ENCODE data around the gene DCP2.
"Not testable (repeated sequence)": the region's sequence is repeated elsewhere in the genome, so short reads cannot be mapped to it uniquely, and the experiment has no call there.

The DCP2 gene

GRCh38 chr5:112976432-112977309 lies at the start of gene DCP2:
TSS of gene DCP2 (plus strand) at chr5:112976798. CDS start at chr5:112976934, 136 bp downstream.
- peak; percentile 97 for DNase-seq (ENCODE audit: low read depth, low spot score)

DNA sequence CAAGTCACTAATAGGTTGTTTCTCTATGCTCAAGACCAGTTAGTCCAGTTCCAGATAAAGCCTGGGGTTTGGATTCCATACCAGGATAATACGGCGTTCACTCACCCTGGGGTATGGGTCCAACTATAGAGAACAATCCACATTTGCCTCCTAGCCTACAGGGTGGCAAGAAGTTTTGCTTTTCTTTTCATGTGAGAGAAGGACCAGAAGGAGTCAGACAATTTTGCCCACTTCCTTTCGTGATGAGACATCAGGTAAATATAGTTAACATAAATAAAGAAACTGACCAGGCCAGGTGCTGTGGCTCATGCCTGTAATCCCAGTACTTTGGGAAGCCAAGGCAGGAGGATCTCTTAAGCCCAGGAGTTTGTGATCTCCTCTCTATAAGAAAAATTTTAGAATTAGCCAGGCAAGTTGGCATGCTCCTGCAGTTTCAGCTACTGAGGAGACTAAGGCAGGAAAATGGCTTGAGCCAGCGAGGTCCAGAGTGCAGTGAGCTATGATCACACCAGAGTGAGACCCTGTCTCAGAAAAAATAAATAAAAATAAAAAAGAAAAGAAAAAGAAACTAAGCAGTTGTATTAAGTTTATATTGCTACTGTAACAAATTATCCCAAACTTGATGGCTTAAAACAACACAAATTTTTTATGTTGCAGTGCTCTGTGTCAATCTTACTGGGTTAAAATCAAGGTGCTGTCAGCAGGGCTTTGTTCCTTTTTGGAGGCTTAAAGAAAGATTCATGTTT lies 47.1 kb upstream of the DCP2 start:
- no peak for DNase-seq (ENCODE audit: low read depth, low spot score)

- DNase-seq (ENCODE audit: low read depth, low spot score) = no peak
Observed at GRCh38 chr5:112930082-112930344, 46.6 kb upstream of the DCP2 start.

- no peak for DNase-seq (ENCODE audit: low read depth, low spot score)
Observed at GRCh38 chr5:112931473-112931872, 45.1 kb upstream of the DCP2 start.

DNA sequence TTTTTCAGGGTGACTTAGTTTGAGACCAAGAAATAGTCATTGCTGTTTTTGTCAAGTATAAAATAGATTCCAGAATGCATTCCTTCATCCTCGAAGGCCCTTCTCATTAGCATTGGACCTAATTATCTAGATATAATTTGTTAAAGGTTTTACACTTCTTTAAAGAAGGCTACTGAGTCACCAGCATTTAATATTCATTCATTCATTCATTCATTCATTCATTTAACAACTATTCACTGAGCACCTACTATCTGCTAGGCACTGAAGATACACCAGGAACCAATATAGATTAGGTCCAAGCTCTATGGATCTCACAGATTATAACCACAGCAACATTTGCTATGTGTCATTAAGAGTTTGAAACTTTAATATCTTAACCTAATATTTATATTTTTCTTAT lies 43.5 kb upstream of the DCP2 start:
- no peak for DNase-seq (ENCODE audit: low read depth, low spot score)

DNA sequence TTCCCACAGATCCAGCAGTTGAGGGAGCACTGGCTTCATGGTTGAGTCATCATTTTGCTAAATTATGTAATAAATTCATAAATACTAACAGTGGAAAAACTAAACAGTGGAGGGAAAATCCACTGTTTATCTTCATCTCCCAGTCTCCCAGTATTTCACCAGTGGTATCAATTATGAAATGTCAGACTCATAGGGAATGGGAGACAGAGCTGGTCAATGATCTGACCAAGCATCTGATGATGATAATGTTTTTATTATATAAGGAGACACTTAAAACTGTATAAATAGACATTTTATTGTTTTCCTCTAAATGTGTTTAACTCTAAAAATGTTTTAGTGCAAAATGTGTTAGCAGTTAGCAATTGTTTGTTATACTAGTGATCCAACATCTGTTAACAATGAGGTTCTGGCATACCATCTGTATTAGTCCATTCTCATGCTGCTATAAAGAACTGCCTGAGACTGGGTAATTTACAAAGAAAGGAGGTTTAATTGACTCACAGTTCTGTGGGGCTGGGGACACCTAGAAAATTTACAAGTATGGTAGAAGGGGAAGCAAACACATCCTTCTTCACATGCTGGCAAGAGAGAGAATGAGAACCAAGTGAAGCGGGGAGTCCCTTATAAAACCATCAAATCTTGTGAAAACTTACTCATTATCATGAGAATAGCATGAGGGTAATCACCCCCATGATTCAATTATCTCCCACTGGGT lies 42.8 kb upstream of the DCP2 start:
- DNase-seq (ENCODE audit: low read depth, low spot score) = peak; percentile 26

DNA sequence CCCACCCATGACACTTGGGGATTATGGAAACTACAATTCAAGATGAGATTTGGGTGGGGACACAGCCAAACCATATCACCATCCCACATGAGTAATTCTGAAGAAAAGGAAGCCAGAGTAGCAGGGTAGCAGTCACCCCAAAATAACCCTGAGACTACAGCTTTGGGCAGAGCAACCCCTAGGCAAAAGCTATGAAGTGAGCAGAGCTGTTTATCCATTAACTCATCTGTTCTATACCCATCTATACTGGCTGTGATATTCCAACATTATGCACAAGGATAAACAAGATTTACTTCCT lies 42.3 kb upstream of the DCP2 start:
- no peak for DNase-seq (ENCODE audit: low read depth, low spot score)

- DNase-seq (ENCODE audit: low read depth, low spot score) = peak; percentile 25
Observed at GRCh38 chr5:112935675-112936074, 40.9 kb upstream of the DCP2 start.

DNA sequence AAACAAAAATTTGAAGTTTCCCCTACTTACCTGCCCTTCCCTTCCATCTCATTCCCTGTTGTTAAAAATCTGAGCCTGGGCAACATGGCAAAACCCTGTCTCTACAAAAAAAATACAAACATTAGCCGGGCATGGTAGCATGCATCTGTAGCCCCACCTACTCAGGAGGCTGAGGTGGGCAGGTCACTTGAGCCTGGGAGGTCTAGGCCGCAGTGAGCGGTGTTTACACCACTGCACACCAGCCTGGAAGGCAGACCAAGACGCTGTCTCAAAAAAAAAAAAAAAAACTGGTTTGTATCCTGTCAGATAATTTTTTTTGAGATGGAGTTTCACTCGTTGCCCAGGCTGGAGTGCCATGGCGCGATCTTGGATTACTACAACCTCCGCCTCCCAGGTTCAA lies 38.3 kb upstream of the DCP2 start:
- DNase-seq (ENCODE audit: low read depth, low spot score) = no peak

DNA sequence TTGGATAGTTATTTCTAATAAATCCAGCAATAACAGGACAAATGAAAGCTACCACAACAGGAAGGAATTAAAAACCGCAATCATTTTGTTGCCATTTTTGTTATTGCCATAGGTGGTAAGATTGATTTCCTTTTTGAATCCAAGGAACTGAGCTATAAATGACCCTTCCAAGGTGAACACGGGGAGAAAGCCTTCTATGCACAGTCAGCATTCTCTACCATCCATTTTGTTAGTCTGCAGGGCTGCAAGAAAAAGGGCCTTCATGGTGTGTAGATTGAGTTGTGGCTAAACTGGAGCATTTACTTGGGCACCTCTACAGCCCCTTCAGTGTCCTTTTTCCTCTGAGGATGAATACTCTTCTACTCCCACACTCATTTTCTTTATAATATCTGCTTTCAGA lies 35.9 kb upstream of the DCP2 start:
- no peak for DNase-seq (ENCODE audit: low read depth, low spot score)

GRCh38 chr5:112948458-112948857 lies 28.1 kb upstream of the DCP2 start:
- no peak for DNase-seq (ENCODE audit: low read depth, low spot score)

DNA sequence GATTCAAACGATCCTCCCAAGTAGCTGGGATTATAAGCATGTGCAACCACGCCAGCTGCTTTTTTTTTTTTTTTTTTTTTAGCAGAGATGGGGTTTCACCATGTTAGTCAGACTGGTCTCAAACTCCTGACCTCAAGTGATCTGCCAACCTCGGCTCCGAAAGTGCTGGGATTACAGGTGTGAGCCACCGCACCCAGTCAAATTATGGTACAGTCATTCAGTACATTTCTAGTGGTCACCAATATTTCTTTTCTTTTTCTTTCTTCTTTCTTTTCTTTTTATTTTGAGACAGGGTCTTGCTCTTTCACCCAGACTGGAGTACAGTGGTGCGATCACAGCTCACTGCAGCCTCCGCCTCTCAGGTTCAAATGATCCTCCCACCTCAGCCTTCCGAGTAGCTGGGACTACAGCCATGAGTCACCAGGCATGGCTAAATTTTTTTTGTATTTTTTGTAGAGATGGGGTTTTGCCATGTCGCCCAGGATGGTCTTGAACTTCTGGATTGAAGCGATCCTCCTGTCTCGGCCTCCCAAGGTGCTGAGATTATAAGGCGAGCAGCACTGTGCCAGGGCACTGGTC lies 25.4 kb upstream of the DCP2 start:
- DNase-seq (ENCODE audit: low read depth, low spot score) = no peak

GRCh38 chr5:112956606-112957005 lies 20.0 kb upstream of the DCP2 start:
- DNase-seq (ENCODE audit: low read depth, low spot score) = no peak

- DNase-seq (ENCODE audit: low read depth, low spot score) = no peak
Observed at GRCh38 chr5:112957036-112957808, 19.4 kb upstream of the DCP2 start.

DNA sequence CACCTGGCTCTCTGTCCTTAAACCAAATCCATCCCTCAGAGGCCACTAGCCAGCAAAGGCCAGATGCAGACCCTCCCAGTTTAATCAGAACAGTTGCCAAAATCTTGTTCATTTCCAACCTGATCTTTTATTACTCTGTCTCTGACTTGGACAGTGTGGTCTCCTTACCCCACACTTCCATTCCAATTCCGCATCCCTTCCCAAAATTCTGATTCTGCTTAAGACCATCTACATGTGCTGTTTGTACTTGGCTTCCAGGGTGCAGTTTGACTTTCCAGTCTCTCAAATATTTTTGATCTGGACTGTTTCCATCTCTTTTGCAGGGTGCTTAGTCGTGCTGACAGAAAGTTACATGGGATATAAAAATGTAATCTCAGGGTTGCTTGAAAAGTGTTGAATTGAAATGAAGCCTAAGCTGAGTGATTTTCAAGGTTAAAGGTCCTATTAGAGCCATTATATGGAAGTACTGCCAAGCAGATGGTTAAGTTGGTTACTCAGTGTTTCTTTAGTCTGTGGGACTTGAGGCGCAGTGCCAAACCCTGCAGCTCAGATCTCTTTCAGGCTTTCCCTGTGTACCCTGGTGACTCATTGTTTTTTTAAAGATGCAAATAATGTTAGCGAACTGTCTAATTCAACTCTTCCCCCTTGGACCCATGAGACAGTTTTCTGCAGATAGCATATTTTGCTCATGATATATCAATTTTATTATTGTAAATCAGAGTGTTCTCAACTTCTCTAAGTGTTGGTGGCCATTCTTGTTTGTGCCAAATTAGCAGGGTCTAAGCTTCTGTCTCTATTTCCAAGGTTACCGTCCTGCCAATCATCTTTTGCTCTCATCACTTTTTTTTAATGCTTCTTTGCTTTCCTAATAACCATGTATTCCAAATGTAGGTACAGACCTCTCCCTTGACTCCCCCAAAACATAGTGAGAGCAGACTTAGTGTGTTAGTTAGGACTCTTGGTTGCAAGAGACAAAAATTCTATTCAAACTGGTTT lies 18.2 kb upstream of the DCP2 start:
- DNase-seq (ENCODE audit: low read depth, low spot score) = peak; percentile 88

- not testable (repeated sequence) for DNase-seq (ENCODE audit: low read depth, low spot score)
Observed at GRCh38 chr5:112959872-112960271, 16.7 kb upstream of the DCP2 start.

- no peak for DNase-seq (ENCODE audit: low read depth, low spot score)
Observed at GRCh38 chr5:112960315-112960714, 16.3 kb upstream of the DCP2 start.

DNA sequence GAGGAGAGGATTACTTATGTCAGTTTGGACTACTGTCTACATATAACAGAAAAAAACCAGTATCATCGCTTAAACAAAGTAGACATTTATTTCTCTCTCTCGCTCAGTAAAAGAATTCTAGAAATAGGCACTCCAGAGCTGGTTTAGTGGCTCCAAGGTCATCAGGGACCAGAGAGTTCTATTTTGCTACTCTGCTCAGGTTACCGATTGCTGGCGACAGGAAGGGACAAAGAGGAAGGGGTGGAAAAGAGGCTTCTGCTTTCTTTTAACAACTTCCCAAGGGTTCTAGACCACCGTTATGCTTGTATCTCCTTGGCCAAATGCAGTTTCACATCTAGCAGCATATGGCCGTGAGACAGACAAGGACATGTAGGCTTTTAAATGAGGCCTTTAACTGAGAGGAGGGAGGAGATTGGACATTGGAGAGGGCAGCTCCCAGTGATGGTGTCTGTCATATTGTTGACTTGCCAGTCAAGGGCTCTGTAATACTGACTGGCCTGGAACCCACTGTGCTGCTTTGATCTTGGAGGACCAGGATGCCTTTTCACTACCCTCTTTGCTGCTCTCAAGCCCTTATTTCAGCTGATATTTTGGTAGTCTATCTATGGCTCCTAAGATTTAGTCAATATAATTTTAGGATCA lies 15.6 kb upstream of the DCP2 start:
- DNase-seq (ENCODE audit: low read depth, low spot score) = no peak

- not testable (repeated sequence) for DNase-seq (ENCODE audit: low read depth, low spot score)
Observed at GRCh38 chr5:112963374-112963733, 13.2 kb upstream of the DCP2 start.

DNA sequence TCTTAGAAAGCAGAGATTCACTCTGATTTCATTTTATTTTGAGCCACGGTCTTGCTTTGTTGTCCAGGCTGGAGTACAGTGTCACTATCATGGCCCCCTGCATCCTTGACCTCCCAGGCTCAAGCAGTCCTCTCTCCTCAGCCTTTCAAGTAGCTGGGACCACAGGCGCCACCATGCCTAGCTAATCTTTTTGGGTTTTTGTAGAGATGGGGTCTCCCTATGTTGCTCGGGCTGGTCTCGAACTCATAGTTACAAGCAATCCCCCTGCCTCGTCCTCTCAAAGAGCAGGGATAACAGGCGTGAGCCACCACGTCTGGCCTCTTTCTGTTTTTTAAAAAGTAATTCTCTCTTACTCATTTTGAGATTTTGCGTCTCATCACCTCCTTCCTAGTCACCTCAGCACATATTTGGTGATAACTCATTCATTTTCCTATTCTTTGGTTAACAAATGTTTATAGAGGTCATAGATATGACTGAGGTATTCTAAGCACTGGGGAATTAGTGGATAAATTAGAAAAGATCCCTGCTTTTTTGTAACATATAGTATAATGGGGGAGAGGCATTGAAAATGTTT lies 10.8 kb upstream of the DCP2 start:
- DNase-seq (ENCODE audit: low read depth, low spot score) = no peak
